Germinal center (tissue), 1 donor: Measurements from ENCODE around the gene ATP6V0E1.

ENCODE experiments used
- DNase-seq: peaks from one replicate; pipeline ENCODE4 v3.0.0; 2012; ENCODE audit warnings: mixed read lengths, low spot score

ATP6V0E1 gene

GRCh38 chr5:172983542-172984243, at the start of gene ATP6V0E1:
TSS of gene ATP6V0E1 (plus strand) at chr5:172983771. CDS start at chr5:172983861, 90 bp downstream.
- peak; percentile 95 for DNase-seq

GRCh38 chr5:172935096-172935495, 48.5 kb upstream of the ATP6V0E1 start:
- no peak for DNase-seq

DNA sequence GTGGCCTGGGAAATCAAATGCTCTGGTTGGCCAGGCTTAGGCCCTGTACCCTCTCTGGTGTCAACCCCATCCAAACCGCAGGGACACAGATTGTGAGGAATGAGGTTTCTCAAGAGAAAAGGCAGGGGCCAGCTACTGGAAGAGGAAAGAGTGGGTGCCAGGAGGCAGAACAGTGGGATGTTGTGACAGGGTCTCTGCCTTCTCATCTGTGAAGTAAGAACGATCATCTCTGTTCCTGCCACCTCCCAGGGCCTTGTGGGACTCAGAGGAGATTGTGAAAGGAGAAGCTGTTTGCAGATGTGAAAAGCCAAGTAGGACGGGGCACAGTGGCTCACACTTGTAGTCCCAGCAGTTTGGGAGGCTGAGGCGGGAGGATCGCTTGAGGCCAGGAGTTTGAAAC, 47.2 kb upstream of the ATP6V0E1 start:
- DNase-seq: no peak

DNA sequence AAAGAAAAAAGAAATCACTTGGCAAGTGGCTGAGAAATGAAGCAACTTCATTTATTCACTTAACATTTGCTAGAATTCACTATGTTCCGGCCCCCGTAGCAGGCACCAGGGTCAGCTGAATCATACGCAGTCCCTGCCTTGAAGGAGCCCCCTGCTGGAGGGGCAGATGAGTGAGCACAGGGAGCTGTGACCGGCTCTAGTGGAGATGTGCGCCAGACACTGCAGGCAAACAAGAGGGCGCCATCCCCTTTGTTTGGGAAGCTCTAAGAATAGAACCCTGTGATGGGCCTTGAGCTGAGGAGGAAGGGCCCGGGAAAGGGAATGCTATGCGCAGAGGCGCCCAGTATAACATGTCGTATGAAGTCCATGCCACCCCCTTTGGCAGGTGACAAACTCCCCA, 44.5 kb upstream of the ATP6V0E1 start:
- no peak for DNase-seq

- no peak for DNase-seq
These were observed 43.8 kb upstream of the ATP6V0E1 start for GRCh38 chr5:172939611-172940267.

DNA sequence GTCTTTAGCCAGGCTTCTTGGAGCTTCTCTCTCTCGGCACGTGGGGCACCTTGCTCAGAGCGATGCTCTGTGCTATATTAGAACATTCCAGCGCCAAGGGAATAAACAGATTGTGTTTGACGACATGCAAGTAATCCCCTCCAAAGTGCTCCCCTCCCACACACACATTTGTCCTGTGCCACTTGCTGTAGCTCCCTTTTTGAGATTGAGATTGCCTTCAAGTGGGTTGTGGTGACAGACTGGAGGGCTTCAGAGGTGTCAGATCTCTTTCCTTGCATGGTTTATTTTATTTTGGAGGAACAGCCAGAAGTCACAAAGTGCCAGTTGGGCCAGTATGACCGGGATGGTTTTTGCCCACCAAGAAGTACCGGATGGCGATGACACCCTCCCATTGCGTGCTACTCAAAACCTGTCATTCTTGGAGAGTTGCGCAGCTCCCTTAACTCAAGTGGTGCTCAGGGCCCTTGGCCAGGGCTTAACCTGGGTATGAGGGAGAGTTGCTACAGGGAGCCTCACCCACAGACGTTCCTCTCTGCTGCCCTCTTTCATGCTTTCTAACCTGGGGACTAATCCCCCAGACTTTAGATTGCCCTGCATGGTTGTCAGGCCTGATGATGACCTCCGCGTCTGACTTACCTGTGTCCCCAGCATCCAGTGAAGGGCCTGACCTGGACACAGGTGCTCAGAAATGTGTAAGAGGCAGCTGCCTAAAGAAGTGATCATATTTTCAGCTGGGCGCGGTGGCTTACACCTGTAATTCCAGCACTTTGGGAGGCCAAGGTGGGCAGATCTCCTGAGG, 43.1 kb upstream of the ATP6V0E1 start:
- DNase-seq: no peak

- DNase-seq: no peak
These were observed 42.5 kb upstream of the ATP6V0E1 start for GRCh38 chr5:172941067-172941516.

DNA sequence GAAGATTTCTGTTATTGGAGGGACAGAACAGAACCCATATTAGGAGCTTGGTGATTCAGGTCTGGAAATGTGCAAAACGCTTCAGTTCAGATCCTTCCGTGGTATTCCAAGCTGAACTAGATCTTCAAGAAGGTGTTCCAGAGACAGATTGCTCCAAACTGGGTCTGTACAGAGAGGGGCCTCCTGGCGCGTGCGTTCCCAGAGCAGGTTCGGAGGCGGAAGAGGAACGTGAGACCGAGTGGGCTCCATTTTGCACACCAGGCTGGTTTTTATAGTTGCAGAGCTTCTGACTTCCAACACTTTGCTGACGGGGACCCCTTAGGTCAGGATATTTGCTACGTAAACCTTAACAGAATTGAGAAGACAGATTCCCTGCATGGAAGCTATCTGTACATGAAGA, 41.0 kb upstream of the ATP6V0E1 start:
- DNase-seq: no peak

GRCh38 chr5:172943283-172943841, 40.2 kb upstream of the ATP6V0E1 start:
- no peak for DNase-seq

DNA sequence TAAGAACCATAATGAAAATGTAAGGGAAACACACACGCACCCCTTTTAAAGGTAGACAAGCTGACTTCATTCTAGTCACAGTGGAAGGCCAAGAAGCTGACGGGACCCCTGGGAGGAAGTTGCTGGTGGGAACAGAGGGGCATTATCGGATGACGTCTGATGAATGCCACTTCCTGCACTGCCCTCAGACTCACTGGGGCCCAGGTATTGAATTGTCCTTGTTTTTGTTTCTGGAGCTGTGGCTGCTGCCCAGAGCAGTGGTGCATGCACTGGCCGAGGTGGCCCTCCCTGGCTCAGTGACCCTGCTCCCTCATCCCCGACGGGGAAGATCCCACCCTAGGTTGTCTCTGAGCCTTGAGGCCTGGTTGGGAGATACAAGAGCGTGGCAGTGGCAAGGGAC, 39.7 kb upstream of the ATP6V0E1 start:
- no peak for DNase-seq

GRCh38 chr5:172944741-172945140, 38.8 kb upstream of the ATP6V0E1 start:
- DNase-seq: no peak

- no peak for DNase-seq
These were observed 38.4 kb upstream of the ATP6V0E1 start for GRCh38 chr5:172945151-172945550.

DNA sequence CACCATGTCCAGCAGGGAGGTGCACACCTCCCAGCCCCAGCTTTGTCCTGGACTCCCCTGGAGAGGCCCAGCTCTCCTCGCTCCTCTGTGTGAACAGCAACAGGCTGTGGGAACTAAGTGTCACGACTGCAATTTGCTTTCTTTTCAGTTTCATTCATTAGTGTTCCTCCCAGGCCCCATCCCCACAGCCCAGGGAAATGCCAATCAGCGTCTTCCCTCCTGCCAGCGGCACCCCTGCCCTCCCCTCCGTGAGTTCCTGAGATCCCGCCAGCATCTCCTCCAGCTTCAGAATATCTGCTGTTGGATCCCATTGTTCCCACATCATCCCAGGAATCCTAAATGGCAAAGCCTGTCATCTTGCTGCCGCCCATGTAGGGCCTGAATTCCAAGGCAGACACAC, 37.4 kb upstream of the ATP6V0E1 start:
- DNase-seq: no peak

DNA sequence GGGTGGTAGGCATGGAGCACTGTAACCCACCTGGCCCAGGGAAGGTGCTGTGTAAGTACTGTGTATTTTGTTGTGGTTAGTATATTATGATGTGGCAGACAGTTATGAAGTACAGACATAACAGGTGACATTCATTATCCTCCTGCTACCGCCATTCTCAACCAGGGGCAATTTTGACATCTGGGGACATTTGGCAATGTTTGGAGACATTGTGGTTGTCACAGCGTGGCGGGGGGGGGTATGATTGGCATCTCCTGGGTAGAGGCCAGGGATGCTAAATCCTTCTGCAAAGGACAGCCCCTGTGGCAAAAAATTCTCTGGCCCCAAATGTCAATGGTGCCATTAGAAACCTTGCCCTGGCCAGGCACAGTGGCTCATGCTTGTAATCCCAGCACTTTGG, 34.1 kb upstream of the ATP6V0E1 start:
- no peak for DNase-seq

DNA sequence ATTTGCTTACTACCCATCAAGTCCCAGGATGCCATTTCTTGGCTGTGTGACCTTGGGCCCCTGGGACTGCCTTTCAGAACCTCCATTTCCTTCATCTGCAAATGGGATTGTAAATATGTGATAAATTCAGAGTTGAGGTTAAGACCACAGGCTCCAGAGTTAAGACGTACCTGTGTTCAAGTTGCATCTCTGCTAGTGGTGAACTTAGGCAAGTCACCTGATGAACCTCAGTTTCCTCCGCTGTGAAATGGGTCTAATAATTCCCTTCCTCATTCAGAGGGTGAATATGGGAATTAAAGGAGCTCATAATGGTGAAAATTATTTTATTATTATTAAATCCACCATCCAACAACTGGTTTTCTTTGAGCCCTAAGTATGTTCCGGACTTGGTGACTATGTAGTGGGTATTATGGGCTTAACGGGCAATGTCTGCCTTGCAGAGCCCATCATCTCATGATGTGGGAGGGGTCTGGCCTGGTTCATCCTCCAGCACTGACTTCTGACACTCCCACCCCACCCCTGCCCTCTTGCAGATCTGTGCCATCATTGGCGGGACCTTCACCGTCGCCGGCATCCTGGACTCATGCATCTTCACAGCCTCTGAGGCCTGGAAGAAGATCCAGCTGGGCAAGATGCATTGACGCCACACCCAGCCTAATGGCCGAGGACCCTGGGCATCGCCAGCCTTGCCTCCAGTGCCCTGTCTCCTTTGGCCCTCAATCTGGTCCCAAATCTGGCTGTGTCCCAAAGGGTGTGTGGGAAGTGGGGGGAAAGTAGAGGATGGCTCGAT, 33.2 kb upstream of the ATP6V0E1 start:
- DNase-seq: no peak

DNA sequence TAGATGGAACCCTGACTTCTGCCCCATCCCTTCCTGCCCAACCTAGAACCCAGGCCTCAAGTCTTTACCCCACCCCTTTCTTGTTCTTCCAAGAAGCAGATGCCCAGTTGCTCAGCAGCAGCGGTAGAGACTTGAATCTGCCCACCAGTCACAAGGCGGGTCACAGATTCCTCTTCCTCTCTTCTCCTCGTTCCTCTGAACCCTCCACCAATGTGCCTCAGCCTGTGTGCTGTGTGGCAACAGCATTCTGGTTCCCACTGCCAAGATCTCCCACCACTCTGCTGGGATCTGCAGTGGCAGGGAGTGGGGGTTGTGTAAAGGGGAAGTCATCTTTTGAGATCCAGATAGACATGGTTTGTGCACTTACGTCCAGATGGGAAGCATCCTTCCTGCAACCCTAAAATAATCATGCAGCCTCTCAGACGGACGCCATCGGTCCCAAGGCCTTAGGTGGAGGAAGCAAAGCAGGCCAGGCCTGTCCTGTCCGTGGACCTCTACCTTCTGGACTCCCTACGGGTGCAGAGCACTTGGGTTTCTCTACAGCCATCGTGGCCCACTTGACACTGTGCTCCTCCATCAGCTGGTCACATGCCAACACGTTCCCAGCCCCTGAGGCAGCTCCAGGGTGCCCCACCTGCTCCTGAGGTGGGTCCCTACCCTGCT, 32.1 kb upstream of the ATP6V0E1 start:
- DNase-seq: no peak

GRCh38 chr5:172952034-172952511, 31.5 kb upstream of the ATP6V0E1 start:
- DNase-seq: no peak

- no peak for DNase-seq
These were observed 29.5 kb upstream of the ATP6V0E1 start for GRCh38 chr5:172953776-172954675.

- DNase-seq: no peak
These were observed 28.8 kb upstream of the ATP6V0E1 start for GRCh38 chr5:172954751-172955159.

GRCh38 chr5:172956228-172956627, 27.3 kb upstream of the ATP6V0E1 start:
- DNase-seq: no peak
